Measurements from ENCODE around the gene MYLK2.

MYLK2 gene

DNA sequence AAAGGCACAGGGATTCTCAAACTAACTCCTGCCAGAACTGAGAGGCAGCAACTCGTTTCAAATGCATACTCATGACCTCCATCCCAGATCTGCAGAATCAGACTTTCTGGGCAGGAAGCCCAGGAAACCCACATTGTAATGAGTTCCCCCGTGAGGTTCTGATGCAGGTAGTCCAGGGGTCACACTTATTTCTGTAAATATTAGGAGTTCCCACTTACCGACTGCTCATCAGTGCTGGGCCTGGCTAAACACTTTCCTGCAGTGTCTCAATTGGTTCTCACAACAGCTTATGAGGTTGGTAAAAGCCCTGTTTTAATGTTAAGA lies 39.6 kb downstream of the MYLK2 start:
- DNase-seq, result no peak

DNA sequence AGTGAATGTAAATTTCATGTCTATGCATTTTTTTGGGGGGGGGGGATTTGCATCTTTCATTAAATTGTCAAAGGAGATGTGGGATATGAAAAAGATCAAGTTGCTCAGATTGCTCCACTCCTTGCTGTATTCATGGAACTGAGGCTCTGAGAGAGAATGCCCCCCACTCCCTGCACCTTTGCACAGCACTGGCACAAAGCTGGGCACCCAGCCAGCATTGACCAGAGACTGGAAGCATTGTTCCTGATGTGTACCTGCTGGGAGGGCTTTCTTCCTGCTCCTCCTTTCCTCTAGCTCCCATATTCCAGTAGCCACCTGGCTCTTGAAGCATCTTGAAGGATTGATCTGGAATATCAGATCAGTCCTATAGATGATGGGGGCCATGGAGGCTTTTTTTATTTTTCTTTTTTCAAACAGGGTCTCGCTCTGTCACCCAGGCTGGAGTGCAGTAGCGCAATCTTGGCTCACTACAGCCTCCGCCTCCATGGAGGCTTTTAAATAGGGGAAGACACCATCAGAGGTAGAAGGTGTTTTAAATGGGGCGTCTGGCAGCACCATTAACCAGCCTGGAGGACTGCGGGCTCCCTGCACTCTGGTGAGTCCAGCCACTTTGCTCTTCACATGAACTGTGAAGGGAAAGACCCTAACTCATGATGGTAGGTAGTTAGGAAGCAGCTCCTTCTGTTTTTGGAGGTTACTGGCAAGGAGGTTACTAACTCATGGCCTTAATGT lies 40.3 kb downstream of the MYLK2 start:
- DNase-seq, result no peak

DNA sequence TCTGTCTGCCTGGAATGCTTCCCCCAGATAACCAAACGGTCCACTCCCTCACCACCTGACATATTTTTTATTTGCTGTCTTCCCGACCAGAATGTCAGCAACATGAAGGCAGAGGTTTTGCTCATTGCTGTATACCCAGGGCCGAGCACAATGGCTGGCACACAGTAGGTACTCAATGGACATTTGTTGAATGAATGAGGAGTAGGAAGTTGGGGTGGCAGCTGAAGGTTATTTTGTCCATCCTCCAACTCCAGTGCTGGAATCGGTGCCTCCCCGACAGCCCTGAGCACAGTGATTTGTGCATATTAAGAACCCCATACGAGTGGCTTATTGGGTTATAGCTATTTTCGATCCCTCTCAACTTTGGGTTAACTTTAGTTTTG lies 40.8 kb downstream of the MYLK2 start:
- DNase-seq, result no peak

DNA sequence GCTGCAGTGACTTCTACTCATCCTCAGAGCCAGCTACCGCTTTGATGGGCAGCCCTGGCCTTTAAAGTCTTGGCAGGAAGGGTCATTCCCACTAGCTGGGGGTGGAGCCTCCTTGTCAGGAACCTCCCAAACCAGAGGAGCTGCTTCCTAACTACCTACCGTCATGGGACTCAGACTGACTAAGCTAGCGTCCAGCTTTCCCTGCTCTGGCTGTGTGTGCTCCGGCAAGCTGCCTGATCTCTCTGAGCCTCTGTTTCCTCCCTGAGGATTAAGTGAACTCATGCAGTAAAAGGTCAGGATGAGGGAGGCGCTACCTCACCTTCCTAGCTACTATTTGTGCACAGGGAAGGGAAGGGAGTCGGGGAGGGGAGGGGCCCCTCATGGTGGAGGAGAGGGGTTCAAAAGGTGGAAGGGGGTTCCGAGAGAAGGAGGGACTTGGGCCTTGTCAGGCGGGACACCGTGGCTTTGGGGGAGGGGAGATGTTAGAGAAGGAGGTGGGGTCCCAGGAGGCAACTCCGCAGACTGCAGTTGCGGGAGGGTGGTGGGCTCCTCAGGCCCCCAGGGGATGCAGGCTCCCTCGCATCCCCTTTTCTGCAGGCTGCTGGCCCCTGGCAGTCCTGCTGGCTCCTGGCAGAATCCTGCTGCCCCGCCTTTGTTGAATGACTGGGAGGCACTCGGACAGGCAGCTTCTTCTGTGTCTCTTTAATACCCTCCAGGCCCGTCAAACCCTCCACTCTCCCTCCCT lies 41.4 kb downstream of the MYLK2 start:
- no peak for DNase-seq

DNA sequence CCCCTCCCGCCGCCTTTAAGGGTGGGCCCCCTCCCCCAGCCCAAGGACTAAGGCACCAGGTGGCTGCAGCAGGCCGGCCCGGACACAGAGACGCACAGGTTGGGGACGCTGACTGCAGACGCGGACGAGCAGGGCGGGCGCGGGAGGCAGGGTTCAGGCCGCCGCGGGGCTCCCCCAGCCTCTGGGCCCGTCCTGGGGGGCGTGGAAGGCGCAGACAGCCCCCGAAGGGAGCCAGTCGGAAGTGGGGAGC lies 41.9 kb downstream of the MYLK2 start:
- DNase-seq, result no peak

DNA sequence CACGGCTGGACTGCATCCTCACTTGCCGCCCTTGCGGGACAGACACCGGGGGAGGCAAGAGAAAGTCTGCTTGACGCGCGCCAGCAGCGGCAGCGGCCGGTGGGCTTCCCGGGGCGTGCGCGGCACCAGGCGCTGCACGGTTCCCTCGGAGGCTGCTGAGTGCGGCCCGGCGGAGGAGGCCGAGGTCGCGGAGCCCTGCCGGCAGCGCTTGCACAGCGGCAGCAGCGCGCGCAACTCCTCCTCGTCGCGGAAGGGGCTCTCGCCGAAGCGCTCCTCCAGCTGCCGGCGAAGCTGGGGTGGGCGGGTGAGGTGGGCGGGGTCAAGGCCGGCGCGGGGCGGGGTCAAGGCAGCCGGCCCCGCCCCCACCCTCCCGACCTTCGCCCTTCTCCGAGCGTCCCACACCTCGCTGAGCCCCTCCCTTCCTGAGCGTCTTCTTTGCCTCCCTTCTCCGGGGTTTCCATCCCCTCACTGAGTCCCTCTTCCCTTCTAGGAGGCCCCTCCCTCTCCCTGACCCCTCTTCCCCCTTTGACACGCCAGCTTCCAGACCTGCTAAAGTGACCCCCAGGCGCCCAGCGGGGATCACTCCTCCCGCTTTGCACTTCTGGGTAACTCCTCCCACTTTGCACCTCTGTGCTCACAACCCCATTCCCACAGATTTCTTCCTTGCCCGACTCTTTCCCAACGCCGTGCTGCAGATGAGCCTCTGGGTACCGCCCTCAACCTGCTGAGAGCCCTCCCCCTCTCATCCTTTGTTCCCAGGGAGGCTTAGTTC lies 42.4 kb downstream of the MYLK2 start:
- DNase-seq, result peak; percentile 46

DNA sequence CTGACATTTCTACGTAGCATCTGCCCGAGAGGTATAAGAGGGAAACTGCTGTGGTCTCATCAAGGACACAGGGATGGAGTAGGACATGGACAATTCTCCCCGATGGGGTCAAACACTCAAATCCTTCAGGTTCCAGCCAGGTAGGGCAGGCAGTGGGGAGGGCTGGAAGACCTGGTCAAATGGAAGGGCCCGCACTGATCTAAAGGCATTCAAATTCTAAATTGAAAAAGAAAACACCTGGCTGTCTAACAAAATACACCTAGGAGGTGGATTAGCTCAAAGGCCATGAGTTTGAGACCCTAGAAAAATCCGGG lies 43.0 kb downstream of the MYLK2 start:
- DNase-seq, result no peak

DNA sequence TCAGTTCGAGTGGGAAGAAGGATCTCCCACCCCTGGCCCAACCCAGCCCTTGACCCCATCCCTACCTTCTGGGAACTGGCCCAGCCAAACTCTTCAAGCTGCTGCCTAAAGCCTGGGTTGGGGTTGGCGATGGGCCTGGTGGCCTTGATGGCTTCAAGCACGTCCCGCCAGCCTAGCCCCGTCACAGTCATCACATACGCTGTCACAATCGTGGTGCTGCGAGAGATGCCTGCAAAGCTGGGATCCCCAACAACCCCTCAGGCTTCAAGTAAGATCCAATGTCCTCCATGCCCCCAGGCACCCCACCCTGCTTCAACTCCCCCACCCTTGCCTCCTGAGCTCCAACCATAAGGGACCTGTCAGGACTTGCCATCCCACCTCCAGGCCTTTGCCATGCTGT lies 43.4 kb downstream of the MYLK2 start:
- DNase-seq, result no peak

DNA sequence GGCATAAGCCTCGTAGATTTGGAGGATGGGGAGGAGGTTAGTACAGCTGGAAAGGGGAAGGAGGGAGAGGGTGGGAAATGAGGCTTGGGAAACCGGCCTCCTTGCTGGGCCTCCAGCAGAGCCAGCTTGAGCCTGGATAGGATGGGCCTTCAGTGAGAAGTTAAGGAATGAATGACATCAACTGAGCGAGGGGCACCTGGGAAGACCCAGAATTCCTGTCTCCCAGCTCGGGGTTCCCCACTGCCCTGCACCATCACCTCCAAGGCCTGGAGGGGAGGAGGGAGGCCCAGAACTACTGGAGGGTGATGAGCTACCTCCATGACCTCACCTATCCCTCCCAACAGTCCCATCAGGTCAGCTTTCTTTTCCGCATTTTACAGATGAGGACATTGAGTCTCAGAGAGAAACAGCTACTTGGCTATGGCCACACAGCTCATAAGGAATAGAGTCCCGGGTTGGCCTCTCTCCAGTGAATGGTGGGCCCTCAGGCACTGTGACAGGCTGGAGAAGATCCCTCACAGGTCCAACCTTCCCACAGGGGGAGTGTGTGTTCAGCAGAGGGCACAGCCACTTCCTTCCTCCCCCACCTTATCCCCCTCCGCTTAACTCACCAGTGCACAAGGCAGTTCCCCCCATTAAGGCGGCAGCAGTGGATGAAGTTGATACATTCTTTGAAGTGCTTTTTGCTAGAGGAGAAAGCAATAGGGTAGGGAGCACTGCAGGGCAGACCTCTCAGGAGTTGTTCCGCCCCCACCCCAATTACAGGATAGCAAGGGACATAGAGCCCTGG lies 44.3 kb downstream of the MYLK2 start:
- no peak for DNase-seq

DNA sequence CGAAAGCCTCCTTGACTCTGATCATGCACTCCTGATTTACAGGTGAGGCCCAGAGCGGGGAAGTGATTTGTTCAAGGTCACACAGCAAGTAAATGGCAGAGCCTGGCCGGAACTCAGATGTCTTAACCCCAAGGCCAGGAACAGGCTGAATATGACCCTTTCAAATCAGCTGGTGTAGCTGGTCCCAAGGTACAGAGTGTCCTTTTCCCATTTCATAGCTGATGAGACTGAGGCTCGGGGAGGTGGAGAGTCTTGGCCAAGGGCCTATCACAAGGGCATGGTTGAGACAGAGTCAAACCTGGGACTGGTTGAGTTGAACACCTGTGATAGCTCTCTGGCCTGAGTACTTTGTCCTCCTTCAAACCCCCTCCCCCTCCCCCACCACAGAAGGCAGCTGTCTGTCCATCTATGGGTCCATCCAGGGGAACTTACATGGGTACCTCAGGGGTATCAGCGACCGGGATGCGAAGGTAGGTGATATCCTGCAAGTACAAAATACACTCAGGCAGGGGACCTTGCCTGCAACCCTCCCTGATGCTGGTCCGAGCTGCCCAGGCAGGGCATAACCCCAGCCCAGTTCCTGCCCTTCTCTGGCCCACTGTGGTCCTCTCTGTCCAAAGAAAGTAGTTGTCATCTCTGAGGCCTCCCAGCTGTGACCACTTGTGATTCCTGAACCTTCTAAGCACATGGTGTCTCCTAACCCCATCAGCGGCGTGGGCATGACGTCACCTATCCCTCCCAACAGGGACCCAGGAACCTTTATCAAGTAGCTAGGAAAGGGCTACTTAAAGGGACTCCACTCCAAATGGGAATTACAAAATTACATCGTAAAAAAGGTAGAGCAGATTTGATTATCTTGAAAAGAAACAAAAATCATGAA lies 45.6 kb downstream of the MYLK2 start:
- no peak for DNase-seq

DNA sequence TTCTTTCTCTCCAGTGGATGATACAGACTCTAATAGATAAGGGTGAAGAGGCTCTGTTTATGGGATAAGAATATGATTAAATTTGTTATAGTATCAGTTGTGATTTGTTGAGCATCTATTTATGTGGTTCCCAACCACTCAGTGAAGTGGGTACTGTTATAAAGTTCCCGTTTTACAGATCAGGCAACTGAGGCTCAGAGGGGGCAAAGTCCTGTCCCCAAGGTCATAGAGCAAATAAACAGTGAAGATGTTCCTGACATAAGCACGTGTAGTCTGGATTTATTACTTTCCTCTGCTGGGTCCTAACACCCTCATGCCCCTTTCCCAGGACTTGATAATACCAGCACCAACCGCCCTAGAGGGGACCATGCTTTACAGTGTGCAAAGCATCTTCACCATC lies 47.1 kb downstream of the MYLK2 start:
- no peak for DNase-seq

DNA sequence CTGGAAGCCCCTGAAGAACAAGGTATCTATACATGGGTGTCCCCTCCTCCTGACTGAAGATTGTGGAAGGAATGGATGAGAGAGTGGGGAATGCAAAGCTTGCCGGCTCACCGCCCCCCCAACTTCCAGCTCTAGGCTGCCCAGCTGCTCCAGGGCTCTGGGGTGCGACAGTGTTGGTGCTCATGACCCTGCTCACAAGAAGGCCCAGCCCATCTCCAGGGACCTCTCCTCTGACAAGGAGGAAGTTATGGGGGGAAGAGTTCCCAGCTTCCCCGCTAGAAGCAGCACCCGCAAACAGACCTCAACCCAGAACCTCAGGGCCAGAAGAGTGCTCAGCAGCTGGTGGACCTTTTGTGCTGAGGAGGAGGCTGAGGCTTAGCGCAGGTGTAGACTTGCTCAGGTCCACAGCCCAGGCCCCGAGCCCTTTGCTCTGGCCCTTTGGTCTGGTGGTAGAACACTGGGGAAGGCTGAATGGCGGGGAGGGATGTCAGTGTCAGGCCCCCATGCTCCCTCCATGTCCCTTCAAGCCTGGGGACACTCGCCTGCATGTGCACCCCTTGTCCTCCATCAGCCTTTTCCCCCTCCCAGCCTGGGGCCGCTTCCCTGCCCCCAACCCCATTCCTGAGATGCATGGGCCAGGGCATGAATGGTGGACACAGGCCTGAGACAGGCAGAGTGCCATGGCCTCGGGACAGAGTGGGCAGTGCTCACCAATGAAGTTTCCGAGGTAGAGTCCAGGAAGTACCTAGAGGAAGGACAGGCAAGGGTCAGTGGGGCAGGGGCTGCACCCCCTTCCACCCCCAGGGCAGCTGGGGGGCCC lies 49.9 kb downstream of the MYLK2 start:
- no peak for DNase-seq

DNA sequence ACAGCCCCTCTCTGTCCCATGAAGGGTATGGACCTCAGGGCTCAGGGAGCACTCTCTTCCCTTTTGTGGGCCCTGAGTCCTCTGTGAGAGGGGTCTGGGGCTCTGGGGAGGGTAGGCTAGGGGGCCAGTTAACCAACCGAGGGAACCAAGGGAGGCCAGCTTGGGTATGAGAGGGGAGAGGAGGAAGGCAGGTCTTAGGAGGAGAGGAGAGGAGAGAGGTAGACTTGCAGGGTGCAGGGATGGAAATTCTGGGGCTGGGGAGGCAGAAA lies 50.5 kb downstream of the MYLK2 start:
- DNase-seq, result no peak

DNA sequence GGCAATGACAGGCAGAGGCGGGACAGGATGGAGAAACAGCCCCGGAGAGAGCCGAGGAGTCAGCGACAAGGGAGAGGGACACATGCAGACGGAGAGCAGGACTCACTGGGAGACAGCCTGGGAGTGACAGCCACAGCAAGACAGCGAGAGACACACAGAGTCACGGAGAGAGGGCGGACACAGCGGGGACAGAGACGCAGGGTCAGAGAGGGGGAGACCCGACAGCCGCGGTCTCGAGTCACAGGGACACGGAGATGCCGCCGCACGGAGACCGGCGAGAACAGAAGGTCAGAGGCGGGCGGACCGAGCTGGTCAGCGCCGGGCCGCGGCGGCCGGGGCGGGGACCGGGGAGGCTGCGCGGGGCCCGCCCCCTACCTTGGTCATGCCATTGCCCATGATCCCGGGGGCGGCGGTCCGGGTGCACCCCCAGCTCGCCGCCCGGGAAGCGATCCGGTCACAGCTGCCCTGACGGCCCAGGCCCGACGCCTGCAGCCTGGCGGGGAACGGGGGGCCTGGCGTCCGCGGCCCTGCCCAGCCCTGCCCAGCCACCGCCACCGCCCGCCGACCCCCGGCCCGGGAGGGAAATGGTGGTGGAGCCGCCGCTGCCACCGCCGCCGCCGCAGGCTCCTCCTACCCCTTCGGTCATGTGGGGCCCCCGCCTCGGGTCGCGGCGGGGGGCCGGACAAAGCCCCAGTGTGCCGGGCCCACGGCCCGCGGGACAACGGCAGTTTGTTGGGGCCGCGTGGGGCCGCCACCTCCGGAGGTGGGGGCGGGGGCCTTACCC lies 51.0 kb downstream of the MYLK2 start, which contains the start of the genes DUSP15 and TTLL9:
TSS of gene DUSP15 (minus strand) at position 586 of the 784 bp plus-strand sequence. CDS start at position 396, 190 bp downstream.
TSS of gene TTLL9 (plus strand) at position 693 of the 784 bp plus-strand sequence. CDS start 493 bp downstream, outside the sequence.
- DNase-seq, result no peak

DNA sequence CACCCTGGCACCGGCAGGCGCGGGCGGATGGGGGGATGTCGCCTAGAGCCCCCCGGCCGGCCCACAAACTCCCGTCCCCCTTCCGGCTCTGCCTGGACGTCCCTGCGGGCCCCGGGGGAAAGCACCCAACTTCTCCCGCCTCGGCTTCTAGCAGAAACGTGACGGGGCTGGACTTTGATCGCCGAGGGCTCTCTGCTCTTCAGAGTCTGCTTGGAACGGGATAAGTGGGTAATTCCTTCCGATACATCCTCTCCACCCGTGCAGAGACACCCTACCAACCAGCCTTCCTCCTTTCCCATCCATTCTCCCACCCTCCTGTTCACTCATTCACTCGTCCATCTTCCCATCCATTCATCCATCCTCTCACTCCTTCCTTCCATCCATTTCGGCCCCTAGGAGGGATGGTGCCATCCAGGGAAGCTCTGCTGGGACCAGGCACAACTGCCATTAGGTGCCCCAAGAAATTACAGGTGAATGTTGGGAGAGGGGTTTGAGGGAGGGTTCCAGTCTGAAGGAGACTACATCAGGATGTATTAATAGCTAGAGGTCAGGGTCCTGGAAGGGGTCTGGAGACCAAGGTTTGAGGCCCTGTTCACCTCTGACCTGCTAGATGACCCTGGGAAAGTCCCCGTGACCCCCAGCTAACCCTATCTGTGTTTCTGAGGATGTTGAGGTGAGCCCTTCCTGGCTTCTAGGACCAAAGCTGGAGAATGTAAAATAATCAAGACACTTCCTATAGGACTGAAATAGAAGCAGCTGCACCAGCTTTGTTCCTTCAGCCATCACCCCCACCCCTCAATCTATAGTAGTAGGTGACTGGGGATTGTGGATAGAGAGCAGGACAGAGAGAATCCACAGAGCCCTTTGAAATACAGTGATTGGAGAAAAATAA lies 51.8 kb downstream of the MYLK2 start:
- DNase-seq, result no peak

DNA sequence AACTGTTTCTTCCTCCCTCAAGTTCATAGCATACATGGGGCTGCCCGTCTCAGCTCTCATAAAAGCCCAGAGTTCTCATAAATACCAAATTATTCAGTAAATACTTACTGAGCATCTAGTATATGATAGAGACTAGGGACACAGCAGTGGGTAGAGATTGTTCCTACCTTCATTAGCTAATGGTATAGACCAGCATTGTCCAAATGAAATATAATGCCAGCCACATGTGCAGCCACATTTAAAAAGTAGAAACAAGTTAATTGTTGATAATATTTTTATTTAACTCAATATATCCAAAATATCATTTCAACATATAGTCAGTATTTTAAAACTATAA lies 52.4 kb downstream of the MYLK2 start:
- no peak for DNase-seq

DNA sequence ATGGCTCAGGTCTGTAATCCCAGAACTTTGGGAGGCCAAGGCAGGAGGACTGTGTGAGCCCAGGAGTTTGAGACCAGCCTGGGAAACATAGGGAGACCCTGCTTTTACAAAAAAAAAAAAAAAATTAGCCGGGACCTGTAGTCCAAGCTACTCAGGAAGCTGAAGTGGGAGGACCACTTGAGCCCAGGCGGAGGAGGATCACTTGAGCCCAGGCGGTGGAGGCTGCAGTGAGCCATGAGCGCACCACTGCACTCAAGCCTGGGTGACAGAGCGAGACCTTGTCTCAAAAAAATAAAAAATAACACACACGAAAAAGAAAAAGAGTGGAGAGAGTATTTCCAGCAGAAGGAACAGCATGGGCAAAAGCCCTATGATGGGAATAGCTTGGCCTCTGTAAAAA lies 53.2 kb downstream of the MYLK2 start:
- DNase-seq, result no peak

DNA sequence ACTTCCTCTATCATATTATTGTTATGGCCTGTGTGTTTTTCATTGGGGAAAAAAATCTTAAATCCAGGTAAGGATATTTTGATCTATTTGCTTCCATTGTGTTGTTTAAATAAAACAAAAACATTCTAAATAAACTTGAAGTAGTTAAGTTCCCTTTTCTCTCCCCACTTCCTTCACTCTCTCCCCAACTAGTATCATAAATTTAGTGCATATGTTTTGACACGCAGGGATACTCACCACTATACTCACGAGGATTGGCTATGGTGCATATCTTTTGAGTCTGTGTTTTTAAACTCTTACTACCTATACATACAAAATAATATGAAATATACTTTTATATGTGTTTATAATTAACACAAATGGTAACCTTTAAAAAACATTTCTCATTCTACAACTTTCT lies 56.5 kb downstream of the MYLK2 start:
- no peak for DNase-seq

DNA sequence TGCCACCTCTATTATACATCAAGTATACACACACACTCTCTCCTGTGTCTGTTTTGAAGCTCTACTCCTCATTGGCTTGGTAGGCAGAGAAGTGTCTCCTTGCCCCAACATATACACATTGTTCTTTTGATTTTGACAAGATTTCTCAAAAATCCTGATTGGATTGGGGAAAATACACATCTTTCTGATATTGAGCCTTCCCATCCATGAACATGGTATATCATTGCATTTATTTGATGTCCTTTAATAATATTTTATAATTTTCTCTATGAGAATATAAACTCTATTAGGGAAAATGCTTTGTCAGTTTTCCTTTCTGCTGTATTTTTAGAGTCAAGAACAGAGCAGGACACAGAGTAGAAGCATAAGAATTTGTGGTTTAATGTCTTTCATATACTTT lies 58.5 kb downstream of the MYLK2 start:
- DNase-seq, result no peak

Data from effector CD4-positive, alpha-beta T cell (primary cell).